Nephron (organoid): Measurements from ENCODE around the gene HOXD11.

ENCODE experiments used
- H3K27ac Mint-ChIP-seq, 3 experiments: 2 replicates each; pipeline ENCODE4 v1.8.0; 2020; ENCODE audit warnings: mixed read lengths in 3 of 3, mild to moderate bottlenecking in 2 of 3, moderate library complexity in 1 of 3
- H3K27me3 Mint-ChIP-seq: 2 replicates; pipeline ENCODE4 v1.8.0; 2021; ENCODE audit warnings: low read depth, mild to moderate bottlenecking, moderate library complexity, mixed read lengths
- H3K36me3 Mint-ChIP-seq: 2 replicates; pipeline ENCODE4 v1.8.0; 2020; ENCODE audit warnings: low read depth, mixed read lengths
- H3K4me1 Mint-ChIP-seq: 2 replicates; pipeline ENCODE4 v1.8.0; 2020; ENCODE audit warnings: mixed read lengths
- H3K4me3 Mint-ChIP-seq, 3 experiments: 2 replicates each; pipeline ENCODE4 v1.8.0; 2020; ENCODE audit warnings: mild to moderate bottlenecking in 3 of 3, mixed read lengths in 3 of 3, moderate library complexity in 2 of 3
- H3K9me3 Mint-ChIP-seq: 2 replicates; pipeline ENCODE4 v1.8.0; 2020; ENCODE audit warnings: mixed read lengths
- CTCF ChIP-seq, 3 experiments: fragments of 200-600 bp; sonication (generic); IDR thresholded peaks; one replicate each; pipeline ENCODE4 v1.5.0; 2021; ENCODE audit warnings: antibody characterized with exemption in 3 of 3; ENCODE audit not compliant: unreplicated experiment in 3 of 3

HOXD11 gene

GRCh38 chr2:176132205-176133171 lies 25.4 kb downstream of the HOXD11 start:
- H3K36me3 Mint-ChIP-seq: peaks cover 17% of the 10 kb centered on the region
- no peak for TF ChIP-seq CTCF (IDR thresholded peaks at IDR 0.05; ENCODE audit: unreplicated experiment in 3 of 3)
- no peaks in the 10 kb centered on the region for H3K9me3 Mint-ChIP-seq
- peaks cover 53% of the 10 kb centered on the region for H3K4me1 Mint-ChIP-seq
- H3K27ac Mint-ChIP-seq: peak overlapping the region; percentile 99 to 100 (median 99)
- peaks cover 17% of the 10 kb centered on the region for H3K27me3 Mint-ChIP-seq
- peak overlapping the region; percentile 89 to 97 (median 97) for H3K4me3 Mint-ChIP-seq

- H3K4me3 Mint-ChIP-seq: peak overlapping the region; percentile 89 to 97 (median 97)
- H3K4me1 Mint-ChIP-seq: peaks cover 46% of the 10 kb centered on the region
- no peaks in the 10 kb centered on the region for H3K9me3 Mint-ChIP-seq
- H3K27me3 Mint-ChIP-seq: peaks cover 11% of the 10 kb centered on the region
- H3K27ac Mint-ChIP-seq: peak overlapping the region; percentile 99 to 100 (median 99)
- no peak for TF ChIP-seq CTCF (IDR thresholded peaks at IDR 0.05; ENCODE audit: unreplicated experiment in 3 of 3)
- peaks cover 26% of the 10 kb centered on the region for H3K36me3 Mint-ChIP-seq
These were observed 26.3 kb downstream of the HOXD11 start for GRCh38 chr2:176133389-176133788.

GRCh38 chr2:176134035-176134434 lies 27.0 kb downstream of the HOXD11 start:
- no peak for TF ChIP-seq CTCF (IDR thresholded peaks at IDR 0.05; ENCODE audit: unreplicated experiment in 3 of 3)
- Mint-ChIP-seq H3K27me3 (peaks cover 8% of the 10 kb centered on the region), H3K4me3 (peak overlapping the region; percentile 89 to 97 (median 97)), H3K9me3 (no peaks in the 10 kb centered on the region), H3K4me1 (peaks cover 42% of the 10 kb centered on the region), H3K27ac (peak overlapping the region; percentile 99 to 100 (median 99)), H3K36me3 (peaks cover 33% of the 10 kb centered on the region)

GRCh38 chr2:176135035-176135440 lies 28.0 kb downstream of the HOXD11 start:
- Mint-ChIP-seq H3K36me3 (peaks cover 37% of the 10 kb centered on the region), H3K4me1 (peaks cover 44% of the 10 kb centered on the region), H3K27ac (peak overlapping the region; percentile 99 to 100 (median 99)), H3K4me3 (peak overlapping the region; percentile 89 to 97 (median 97)), H3K27me3 (peaks cover 8% of the 10 kb centered on the region), H3K9me3 (no peaks in the 10 kb centered on the region)
- TF ChIP-seq CTCF (IDR thresholded peaks at IDR 0.05; ENCODE audit: unreplicated experiment in 3 of 3): no peak

- Mint-ChIP-seq H3K4me3 (peak overlapping the region; percentile 89 to 97 (median 97)), H3K9me3 (no peaks in the 10 kb centered on the region), H3K36me3 (peaks cover 31% of the 10 kb centered on the region), H3K27me3 (peaks cover 3% of the 10 kb centered on the region), H3K4me1 (peaks cover 52% of the 10 kb centered on the region), H3K27ac (peak overlapping the region; percentile 99 to 100 (median 99))
- no peak for TF ChIP-seq CTCF (IDR thresholded peaks at IDR 0.05; ENCODE audit: unreplicated experiment in 3 of 3)
These were observed 29.5 kb downstream of the HOXD11 start for GRCh38 chr2:176136374-176137251.
